Fibroblast of skin of left quadriceps (primary cell): ENCODE measurements around the gene MLLT6.

Experiments
- DNase-seq, 2 experiments: peaks; one replicate each; pipeline ENCODE4 v3.0.0-alpha.2; 2013; ENCODE audit warnings: low read depth in 2 of 2

Gene MLLT6

DNA sequence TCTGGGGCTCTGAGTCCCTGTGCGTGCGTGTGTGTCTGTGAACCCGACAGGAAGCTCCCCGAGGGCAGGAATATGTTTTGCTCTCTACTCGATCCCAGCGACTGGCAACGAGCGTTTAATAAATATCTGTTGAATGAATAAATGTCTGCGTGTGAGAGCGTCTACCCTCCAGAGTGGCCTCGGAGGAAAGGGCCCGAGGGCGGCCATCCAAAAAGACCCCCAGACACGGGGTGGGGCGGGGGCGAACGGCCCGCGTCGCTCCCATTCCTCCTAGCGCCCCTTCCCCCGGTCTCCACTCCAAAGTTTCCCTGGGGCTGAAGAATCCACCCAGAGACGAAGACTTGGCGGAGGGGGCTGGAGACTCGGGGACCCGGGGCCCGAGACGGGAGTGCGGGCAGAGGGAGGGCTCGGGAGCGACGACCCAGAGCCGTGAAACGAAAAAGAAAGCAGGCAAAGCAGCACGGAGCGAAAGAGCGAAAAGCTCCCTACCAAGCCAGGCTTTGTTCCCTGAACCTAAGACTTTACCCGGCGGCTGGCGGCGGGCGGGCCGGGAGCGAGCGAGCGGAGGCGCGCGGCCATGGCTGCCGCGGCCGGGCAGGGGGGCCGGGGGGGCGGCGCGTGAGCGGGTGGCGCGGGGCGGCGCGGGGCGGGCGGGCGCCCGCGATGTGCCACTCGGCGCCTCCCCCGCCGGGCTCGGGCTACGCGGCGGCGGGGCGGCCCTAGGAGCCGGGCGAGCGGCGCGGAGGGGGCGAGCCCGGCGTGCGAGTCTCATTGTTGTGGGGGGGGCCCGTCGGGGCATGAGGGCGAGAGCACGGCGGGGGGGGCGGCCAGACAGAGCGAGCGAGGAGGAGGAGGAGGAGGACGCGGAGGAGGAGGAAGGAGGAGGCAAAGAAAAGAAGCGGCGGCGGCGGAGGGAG, at the start of gene MLLT6:
TSS of gene MLLT6 (plus strand) at position 668 of the 917 bp plus-strand sequence. CDS start 360 bp downstream, outside the sequence.
- peak; percentile 51 to 59 for DNase-seq

DNA sequence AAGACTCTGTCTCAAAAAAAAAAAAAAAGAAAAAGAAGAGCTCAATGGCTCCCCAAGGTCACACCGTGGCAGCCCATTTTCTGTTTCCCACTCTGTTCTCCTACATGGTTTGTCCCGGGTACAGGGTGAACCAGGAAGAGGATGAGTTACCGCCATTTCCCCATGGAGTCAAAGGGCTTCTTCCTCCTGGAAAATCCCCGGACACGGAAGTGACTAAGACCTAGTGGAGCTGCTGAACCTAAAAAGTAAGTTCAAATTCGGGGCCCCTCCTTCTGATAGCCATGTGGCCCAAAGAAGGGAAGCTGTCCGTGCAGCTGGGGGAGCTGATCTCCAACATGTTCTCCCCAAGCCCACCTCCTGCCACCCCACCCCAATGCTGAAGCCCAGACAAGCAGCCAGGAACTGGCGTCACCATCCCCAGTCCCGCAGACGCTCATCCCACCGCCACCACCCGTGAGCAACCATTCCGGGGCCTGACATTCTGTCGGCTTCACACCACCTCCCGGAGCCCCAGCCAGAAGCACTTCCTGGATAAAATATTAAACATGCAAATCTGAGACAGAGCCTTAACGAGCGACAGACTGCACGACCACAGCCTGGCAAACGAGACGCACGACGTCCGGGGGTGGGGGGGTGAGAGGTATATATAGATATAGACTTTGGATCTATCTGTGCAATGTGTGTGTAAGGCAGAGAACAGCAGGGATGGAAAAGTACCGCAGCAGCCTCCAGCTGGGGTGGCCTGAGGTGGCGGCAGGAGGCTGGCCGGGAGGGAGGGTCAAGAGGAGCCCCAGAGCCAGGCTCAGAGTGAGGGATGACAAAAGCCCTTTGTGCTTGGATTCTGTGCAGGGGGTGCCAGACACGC, 47.9 kb upstream of the MLLT6 start:
- DNase-seq: no peak

DNA sequence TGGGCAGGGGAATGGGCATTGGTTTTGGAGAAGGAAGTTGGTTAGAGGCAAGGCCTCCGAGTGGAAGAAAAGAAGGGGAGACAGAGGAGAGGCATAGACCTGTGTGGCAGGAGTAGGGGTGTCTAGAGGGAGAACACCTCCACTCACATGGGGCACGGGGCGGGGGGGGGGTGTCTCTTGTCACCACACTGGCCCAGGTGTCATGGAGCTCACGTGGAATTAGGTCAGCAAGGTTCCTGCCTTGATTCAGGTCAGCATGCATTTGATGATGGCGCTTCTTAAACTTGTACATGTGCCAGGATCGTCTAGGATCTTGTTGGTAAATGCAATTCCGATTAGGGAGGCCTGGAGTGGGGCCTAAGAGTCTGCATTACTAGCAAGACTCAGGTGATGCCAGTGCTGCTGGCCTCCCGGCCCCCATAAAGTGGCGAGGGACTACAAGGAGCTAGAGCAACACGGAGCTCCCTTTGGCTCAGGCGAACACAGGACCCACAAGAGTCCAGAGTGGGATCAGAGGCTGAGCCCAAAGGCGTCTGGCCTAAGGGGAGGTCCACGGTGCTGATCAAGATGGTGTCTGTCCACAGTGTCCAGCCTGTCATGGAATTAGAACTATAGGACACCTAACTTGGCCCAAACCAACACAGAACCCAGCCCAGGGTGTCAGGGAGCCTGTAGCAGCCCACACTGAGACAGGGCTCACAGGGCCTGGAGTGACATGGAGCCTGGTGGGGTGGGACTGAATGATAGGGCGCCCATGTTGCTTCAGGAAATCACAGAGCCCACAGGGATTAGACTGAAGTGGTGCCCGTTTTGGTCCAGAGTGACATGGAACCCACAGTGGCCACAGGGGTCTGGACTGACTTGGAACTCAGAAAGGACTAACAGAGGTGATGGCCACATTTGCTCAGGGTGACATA, 47.0 kb upstream of the MLLT6 start:
- no peak for DNase-seq

DNA sequence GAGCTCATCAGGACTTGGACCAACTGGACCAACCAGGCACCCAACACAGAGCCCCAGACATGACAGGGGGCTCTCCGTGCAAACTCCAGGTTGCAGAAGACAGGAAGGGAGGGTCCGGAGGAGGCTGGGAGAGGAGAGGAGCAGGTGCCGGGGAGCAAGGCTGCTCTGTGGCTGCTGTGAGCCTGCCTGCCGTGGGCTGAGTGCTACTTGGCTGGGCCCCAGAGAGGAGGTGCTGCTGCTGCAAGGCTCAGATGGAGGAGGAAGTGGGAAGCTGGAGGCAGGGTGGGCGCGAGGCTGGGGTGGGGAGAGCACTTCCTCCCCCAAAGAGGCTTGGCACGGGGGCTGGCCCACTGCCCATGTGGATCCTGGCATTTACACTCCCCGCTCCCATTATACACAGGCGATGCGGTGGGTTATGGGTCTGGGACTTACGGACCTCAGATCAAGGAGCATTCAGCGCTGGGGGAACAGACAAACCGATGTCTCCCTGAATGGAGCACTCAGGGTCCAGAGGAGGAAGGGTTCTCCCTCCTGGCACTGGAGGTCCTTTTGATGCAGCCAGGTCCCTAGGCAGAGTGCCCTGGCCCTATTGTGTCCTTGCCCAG, 46.2 kb upstream of the MLLT6 start:
- no peak for DNase-seq

DNA sequence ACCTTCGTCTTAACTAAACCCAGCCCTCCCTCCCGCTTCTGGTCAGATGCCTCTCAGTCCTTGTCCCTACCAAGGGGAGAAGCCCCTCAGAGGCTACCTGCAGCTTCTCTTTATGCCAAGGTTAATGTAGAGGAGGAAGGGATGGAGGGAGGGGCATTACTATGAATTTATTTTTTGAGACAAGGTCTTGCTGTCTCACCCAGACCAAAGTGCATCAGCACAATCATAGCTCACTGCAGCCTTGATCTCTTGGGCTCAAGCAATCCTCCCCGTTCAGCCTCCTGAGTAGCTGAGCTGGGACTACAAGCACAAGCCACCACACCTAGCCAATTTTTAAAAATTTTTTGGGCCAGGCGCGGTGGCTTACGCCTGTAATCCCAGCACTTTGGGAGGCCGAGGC, 45.7 kb upstream of the MLLT6 start:
- DNase-seq: no peak

DNA sequence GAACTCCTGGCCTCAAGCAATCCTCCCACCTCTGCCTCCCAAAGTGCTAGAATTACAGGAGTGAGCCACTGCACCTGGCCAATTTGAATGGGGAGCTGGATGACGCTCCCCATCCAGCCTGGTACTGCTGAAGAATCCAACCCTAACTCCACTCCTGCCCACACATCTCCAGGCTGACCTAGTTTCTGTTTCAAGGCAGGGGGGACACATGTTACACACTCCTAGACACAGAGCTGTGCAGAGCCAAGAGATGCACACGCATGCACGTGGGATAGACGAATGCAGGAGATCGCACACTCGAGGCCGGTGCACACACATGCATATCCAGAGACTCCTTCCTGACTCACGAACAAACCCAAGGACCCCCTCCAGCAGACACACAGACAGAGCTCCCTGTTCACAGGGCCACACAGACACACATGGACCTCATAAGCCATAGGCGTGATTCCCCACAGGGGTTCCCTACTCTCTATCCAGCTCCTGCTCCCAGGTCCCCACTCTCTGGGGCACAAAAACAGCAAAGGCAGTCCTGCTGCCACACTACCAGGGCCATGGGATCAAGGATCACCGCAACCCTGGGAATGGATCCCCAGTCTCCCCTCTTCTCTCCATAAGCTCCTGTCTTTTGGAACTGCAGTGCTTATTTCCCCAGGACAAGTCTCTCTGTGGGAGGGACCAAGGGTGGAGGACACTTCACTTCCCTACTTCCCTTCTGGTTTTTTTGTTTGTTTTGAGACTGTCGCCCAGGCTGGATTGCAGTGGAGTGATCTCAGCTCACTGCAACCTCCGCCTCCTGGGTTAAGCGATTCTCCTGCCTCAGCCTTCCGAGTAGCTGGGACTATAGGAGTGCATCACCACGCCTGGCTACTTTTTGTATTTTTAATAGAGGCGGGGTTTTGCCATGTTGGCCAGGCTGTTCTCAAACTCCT, 44.7 kb upstream of the MLLT6 start:
- DNase-seq: no peak

DNA sequence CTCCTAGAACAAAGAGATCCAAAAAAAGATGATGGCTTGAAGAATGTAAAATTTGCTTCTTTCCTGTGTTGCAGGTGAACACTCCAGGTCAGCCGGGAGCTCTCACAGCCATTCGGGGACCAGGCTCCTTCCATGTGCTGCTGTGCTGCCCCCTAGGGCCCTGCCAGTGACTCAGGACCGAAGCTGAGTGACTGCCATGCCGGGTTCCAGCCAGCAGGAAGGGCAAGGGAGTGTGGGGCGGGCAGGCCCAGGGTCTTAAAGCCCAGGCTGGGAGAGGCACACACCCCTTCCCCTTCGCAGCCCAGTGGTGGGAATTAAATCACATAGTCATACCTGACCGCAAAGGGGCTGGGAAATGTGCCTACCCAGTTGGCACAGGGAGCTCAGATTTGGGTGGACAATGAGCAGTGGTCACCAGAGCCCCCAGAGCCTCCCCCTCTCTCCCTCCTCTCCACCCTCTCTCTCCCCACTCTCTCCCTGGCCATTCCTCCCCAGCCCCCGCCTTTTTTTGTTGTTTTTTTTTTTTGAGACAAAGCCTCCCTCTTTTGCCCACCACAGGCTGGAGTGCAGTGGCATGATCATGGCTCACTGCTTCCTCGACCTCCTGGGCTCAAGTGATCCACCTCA, 41.8 kb upstream of the MLLT6 start:
- DNase-seq: no peak

DNA sequence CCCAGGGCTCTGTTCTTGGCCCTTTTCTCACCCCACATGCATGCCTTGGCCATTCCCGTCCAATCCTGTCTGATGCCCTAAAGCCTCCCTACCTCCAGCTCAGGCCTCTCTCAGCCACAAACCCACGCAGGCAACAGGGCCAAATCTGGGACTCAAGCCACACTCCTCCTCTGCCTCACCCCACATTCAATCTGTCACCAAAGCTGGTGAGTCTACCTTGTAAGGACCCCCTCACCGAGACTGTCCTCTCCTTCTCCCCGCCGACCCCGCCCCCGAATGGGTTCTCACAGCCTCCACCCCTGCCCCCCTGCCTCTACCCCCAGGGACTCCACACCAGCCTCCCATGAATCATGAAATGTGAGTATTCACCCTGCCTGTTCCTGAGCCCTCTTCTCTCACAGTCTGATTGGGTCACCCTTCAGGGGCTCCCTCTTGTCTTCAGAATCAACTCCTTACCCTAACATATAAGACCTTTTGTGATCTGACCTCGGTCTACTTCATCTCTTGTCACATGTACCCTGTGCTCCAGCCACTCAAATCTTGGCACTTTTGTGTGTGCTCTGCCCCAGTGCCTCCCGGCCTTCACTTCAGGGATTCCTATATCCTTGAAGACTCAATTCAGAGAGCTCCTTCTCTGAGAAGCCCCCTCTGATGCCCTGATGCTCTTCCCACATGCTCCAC, 41.0 kb upstream of the MLLT6 start:
- DNase-seq: no peak

DNA sequence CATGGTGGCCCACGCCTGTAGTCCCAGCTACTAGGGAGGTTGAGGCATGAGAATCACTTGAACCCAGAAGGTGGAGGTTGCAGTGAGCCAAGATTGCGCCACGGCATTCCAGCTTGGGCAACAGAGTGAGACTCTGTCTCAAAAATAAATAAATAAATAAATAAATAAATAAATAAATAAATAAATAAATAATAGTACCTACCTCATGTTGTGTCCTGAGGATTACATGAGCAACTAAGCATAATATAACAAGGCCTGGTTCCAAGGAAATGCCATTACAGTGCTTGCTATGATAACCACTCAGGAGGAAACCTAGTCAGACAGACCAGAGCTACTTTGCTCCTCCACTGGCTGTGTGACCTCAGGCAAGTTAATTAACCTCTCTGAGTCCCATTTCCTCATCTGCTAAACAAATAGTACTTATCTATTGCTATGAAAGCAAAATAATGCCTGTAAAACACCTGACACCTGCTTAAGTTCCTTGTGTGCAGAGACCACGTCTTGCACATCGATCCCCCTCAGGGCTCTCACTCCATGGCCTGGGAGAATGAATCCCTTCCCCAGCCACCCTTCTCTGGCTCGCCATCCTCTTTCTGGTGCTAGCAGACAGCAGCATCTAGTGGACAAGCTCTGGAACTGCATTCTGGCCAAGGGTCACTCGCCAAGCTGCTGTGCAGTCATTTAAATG, 37.8 kb upstream of the MLLT6 start:
- peak; percentile 20 to 26 for DNase-seq

DNA sequence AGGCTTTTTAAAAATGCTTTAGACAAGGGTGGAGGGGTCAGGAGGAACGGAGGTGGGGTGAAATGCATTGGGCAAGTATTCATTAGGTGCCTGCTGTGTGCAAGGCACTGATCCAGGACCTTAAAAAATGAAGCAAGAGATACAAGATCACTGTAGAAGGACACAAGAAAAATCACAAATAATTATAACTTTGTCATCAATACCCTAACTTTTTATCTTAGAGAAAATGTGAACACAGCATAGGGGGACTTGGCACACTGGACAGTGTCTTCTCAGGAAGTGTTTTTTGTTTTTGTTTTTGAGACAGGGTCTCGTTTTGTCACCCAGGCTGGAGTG, 37.3 kb upstream of the MLLT6 start:
- no peak for DNase-seq

DNA sequence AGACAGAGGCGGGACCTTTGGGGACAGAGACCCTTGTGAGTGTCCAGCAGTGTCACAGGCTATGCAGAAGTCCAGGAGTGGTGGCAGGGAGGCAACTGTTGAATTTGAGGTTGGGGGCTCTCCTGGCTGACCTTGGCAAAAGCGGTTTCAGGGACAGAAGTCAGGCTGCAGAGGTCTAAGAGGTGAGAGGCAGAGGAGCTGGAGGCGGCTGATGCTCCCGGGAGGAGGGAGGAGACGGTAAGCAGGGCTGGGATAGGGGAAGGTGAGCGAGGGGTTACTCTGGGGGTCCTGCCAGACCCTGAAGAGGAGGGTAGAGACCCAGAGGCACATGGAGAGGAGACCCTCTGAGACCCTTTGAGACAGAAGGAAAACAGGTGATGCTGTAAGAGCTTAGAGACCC, 35.6 kb upstream of the MLLT6 start:
- DNase-seq: no peak

DNA sequence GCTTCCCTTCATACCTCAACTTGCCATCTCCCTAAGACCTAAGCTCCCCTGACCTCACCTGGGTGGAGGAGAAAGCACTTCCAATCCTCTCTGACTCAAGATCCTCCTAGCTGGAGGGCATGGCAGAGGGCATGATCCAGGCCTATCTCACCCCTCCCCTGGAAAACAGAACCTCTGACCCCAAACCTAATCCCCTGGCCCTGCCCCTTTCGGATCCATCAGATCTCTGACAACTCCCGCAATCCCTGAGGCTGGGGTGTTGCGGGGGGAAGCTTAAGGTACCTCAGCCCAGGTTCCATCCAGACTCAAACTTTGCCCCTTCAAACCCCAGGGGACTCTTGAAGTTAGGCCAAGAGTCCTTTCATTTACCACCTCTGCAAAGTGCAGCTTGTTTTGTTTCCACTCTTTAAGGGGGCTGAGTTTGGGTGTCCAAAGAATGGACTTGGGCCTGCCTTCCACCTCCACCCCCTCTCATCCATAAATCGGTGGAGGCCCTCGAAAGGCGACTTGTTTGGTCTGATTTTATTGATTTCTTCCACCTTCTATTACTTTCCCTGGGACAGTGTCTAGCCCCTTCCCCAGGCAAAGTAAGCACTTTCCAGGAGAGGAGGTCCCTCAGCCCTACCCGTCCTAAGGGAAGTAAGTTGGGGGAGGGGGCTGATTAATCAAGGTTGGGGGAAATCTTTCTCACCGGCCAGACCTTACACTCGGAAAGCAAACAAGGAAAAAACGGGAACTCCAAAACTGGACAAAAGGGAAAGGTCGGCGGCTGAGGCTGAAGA, 32.9 kb upstream of the MLLT6 start:
- DNase-seq: no peak

DNA sequence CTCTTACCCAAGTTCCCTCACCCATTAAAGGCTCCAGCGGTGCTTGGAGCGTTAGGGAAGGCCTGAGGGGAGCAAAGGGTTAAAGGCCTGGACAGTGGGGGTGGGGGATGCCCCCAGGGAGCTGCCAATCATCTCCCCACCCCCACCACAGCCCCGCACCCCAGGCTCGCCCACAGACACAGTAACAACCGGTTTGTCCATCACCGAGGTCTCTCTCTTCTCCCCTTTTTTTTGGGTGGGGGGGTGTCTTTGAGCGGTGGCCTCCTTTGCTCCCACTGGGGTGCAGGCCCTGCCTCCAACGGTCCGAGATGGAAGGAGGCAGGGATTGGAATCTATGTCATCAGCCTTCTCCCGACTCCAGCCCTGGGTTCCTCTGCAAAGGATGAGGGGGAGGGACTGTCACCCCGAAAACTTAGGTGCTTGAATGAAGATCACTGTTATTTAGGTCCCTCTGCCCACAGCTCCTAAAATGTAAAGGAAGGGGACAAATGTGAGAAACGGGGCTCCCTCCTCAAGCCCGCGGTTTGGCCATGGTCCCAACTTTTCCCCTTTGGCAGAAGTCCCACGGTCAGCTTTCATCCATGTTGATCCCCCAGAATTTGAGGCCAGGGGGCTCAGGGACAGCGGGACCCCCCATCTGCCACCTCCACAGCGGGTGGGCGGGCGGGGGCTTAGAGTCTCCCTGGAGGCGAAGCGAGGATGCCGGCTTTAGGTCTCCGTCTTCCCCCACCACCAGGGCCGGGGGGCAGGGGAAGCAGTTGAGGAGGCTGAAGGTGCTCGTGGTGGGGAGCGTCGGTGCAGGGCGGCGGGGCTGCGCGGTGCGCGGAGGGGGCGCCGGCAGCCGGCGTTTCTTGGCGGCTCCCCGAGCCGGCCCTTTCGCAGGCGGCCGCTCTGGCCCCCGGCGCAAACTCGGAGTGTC, 32.0 kb upstream of the MLLT6 start:
- no peak for DNase-seq

DNA sequence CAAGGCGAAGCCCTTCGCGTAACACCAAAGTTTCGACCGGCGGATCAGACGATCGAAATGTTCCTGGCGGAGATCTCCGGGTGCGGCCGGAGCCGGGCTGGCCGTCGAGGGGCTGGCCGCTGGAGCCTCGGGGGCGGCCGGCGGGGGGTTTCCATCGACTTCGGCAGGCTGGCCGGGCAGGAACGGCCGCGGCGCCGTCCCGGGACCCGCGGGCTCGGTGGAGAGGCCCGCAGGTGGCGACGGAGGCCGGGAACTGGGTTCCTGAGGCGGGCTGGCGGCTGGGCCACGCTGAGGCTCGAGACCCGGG, 31.4 kb upstream of the MLLT6 start:
- no peak for DNase-seq

DNA sequence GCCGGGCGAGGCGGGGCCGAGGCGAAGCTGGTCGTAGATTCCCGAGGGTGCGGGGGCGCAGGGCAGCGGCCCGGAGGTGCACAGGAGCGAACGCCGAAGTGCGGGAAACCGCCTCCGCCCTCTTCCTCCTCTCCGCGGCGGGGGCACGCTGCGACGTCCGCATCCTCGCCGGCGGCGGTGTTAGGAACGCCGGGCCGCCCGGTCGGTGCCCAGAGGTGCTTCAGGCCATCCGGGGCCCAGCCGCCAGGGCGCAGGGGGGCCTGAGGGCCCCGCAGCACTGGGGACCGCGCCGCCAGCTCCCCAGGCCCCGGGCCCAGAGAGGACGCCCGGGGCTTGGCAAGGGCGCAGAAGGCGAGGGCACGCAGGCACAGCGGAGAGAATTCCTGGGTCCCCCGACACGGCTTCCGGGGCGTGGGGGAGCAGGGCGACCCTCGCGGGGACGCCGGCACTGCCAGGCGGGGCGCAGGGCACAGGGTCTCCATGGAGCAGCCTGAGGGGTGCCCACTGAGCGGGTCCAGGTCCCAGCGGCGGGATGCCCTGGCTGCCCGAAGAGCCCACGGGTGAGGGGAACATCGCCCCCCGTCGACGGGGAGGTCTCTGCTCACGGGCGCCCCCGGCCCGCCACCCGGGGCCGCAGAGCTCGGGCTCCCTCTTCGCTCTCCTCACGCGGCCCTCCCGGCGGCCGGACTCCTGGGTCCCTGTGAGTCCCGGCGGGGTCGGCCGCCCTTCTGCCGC, 30.9 kb upstream of the MLLT6 start:
- DNase-seq: no peak
